Upper lobe of left lung (tissue), 4 donors: Measurements from ENCODE around the gene PLXNA4.

Experiments used
- POLR2AphosphoS5 ChIP-seq, 2 donors: sonication (generic); formaldehyde crosslinking; IDR thresholded peaks; one replicate each; pipeline ENCODE4 v1.5.1; 2017; ENCODE audit warnings: antibody characterized with exemption in 2 of 2
- TF ChIP-seq, protein P1 (sequence below), 6 experiments: fragments of 450-650 bp in 4 of 6; fragments of 200-600 bp in 2 of 6; sonication (generic) in 2 of 6; IDR thresholded peaks; one replicate each; pipeline ENCODE4 v1.5.1; 2016 to 2019; ENCODE audit warnings: antibody characterized with exemption in 6 of 6

GRCh38 chr7:132441935-132442334 lies 134.3 kb downstream of the PLXNA4 start:
- TF ChIP-seq, protein P1, sequence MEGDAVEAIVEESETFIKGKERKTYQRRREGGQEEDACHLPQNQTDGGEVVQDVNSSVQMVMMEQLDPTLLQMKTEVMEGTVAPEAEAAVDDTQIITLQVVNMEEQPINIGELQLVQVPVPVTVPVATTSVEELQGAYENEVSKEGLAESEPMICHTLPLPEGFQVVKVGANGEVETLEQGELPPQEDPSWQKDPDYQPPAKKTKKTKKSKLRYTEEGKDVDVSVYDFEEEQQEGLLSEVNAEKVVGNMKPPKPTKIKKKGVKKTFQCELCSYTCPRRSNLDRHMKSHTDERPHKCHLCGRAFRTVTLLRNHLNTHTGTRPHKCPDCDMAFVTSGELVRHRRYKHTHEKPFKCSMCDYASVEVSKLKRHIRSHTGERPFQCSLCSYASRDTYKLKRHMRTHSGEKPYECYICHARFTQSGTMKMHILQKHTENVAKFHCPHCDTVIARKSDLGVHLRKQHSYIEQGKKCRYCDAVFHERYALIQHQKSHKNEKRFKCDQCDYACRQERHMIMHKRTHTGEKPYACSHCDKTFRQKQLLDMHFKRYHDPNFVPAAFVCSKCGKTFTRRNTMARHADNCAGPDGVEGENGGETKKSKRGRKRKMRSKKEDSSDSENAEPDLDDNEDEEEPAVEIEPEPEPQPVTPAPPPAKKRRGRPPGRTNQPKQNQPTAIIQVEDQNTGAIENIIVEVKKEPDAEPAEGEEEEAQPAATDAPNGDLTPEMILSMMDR (IDR thresholded peaks at IDR 0.05): no peak
- TF ChIP-seq POLR2AphosphoS5 (IDR thresholded peaks at IDR 0.05): no peak
